ENCODE data around the gene CDCA4.

CDCA4 gene

GRCh38 chr14:104989236-104989950 lies 31.5 kb downstream of the CDCA4 start:
- no peak for DNase-seq (ENCODE audit: low read depth)

- no peak for DNase-seq (ENCODE audit: low read depth)
Observed at GRCh38 chr14:104986487-104987164, 34.3 kb downstream of the CDCA4 start.

GRCh38 chr14:104985675-104986486 lies 35.0 kb downstream of the CDCA4 start, which contains the start of gene CLBA1:
CLBA1 (plus strand) TSS chr14:104985788; CDS start chr14:104986432, 644 bp downstream.
- DNase-seq (ENCODE audit: low read depth), result peak; percentile 80

- DNase-seq (ENCODE audit: low read depth), result no peak
Observed at GRCh38 chr14:104984056-104984894, 36.6 kb downstream of the CDCA4 start.

GRCh38 chr14:104983231-104983721 lies 37.6 kb downstream of the CDCA4 start:
- DNase-seq (ENCODE audit: low read depth), result no peak

- DNase-seq (ENCODE audit: low read depth), result no peak
Observed at GRCh38 chr14:104982548-104983230, 38.2 kb downstream of the CDCA4 start.

- DNase-seq (ENCODE audit: low read depth), result no peak
Observed at GRCh38 chr14:104981699-104982541, 39.0 kb downstream of the CDCA4 start.

- DNase-seq (ENCODE audit: low read depth), result no peak
Observed at GRCh38 chr14:104980611-104981531, 40.0 kb downstream of the CDCA4 start.

GRCh38 chr14:104979758-104980610 lies 40.9 kb downstream of the CDCA4 start:
- peak; percentile 29 for DNase-seq (ENCODE audit: low read depth)

- DNase-seq (ENCODE audit: low read depth), result no peak
Observed at GRCh38 chr14:104978746-104979691, 41.9 kb downstream of the CDCA4 start.

- peak; percentile 58 for DNase-seq (ENCODE audit: low read depth)
Observed at GRCh38 chr14:104977681-104978653, 42.9 kb downstream of the CDCA4 start, which contains the start of gene AHNAK2. AHNAK2 (minus strand) TSS chr14:104978374; CDS start chr14:104978237, 137 bp downstream.

GRCh38 chr14:104977008-104977680 lies 43.7 kb downstream of the CDCA4 start:
- no peak for DNase-seq (ENCODE audit: low read depth)

GRCh38 chr14:104976198-104977007 lies 44.5 kb downstream of the CDCA4 start:
- DNase-seq (ENCODE audit: low read depth), result peak; percentile 64
